ENCODE results near the gene USP44. TPM values are rescaled to one million over a fixed set of nuclear protein-coding genes. Genes with fewer than 3 reads are reported as not detected.

USP44 gene
- total and polyA plus RNA-seq, 2 experiments from 2014 or later = 235 to 248 TPM

GRCh38 chr12:95532851-95533250, 18.4 kb downstream of the USP44 start (continued):
- TF ChIP-seq ZNF462 (CRISPR knock-in tag; IDR thresholded peaks at IDR 0.05) = no peak
- no peak for TF ChIP-seq CREB1 (CRISPR knock-in tag; IDR thresholded peaks at IDR 0.05; ENCODE audit: low read depth)
- no peak for TF ChIP-seq STAT1 (IDR thresholded peaks at IDR 0.05; ENCODE audit: unreplicated experiment)

- H3K4me3 ChIP-seq = no peak overlapping the region
- no peaks in the 10 kb centered on the region for H3K27me3 ChIP-seq (ENCODE audit: insufficient read depth)
- no peaks in the 10 kb centered on the region for H3K9me2 ChIP-seq (ENCODE audit: insufficient read depth)
- Mint-ChIP-seq H3K4me1 (peaks cover 34% of the 10 kb centered on the region), H3K27me3 (ENCODE audit: insufficient read depth, low read depth, poor library complexity) (peaks cover 12% of the 10 kb centered on the region), H3K9me3 (no peaks in the 10 kb centered on the region; the same call in 2 of the 3 replicates), H3K36me3 (ENCODE audit: low read depth) (peaks cover 87% of the 10 kb centered on the region), H3K27ac (0 out of 2 replicates have a peak overlapping the region, but pooled peaks have one; percentile 21), H3K4me3 (peak overlapping the region; percentile 10; the same call in 1 of the 3 replicates)
- peak overlapping the region; percentile 71; the same call in 1 of the 2 replicates for H3K27ac ChIP-seq (ENCODE audit: low read depth)
- no peak overlapping the region for H2AFZ ChIP-seq
- 0 out of 2 replicates have a peak overlapping the region, but pooled peaks have one; percentile 9 for H3K4me2 ChIP-seq
- H3K4me1 ChIP-seq (ENCODE audit: insufficient read depth) = peaks cover 21% of the 10 kb centered on the region
- DNase-seq (ENCODE audit: low spot score) (no peak), ATAC-seq (no peak)
- H4K20me1 ChIP-seq (replicated peaks; ENCODE audit: insufficient read depth) = peaks cover 83% of the 10 kb centered on the region
- H3K79me2 ChIP-seq (replicated peaks; ENCODE audit: insufficient read depth) = peaks cover 100% of the 10 kb centered on the region
- H3F3A ChIP-seq (replicated peaks; ENCODE audit: low read depth) = 0 out of 2 replicates have a peak, but pooled peaks cover 15% of the 10 kb centered on the region
- TF ChIP-seq EZH2phosphoT487 (IDR thresholded peaks at IDR 0.05; ENCODE audit: unreplicated experiment) (no peak), JUNB (IDR thresholded peaks at IDR 0.05; ENCODE audit: unreplicated experiment) (no peak), STAT1 (IDR thresholded peaks at IDR 0.05; ENCODE audit: unreplicated experiment) (no peak), ETS1 (IDR thresholded peaks at IDR 0.05) (no peak), CTCF (conservative IDR thresholded peaks at IDR 0.05; ENCODE audit: low read depth in 2 of 2) (no peak), ZNF114 (CRISPR knock-in tag; IDR thresholded peaks at IDR 0.05) (no peak), POLR2AphosphoS5 (IDR thresholded peaks at IDR 0.05; ENCODE audit: low read depth) (no peak), NANOG (IDR thresholded peaks at IDR 0.05; ENCODE audit: borderline replicate concordance) (no peak)
- peaks cover 58% of the 10 kb centered on the region for H3K36me3 ChIP-seq (ENCODE audit: insufficient read depth)
These were observed 21.5 kb downstream of the USP44 start for GRCh38 chr12:95529693-95530225.

Measured in GM23338 (cell line).